AG09309 (cell line): ENCODE results near the gene COQ5.

Experiments used
- DNase-seq: peaks from one replicate; pipeline ENCODE4 v3.0.0-alpha.2; 2010; ENCODE audit warnings: low read depth
- H3K4me3 ChIP-seq: 2 replicates; pipeline ENCODE4 v1.5.1; 2011; ENCODE audit warnings: mild to moderate bottlenecking, low read depth, low read length, moderate library complexity; ENCODE audit not compliant: control insufficient read depth
- CTCF ChIP-seq: IDR thresholded peaks from 2 replicates; pipeline ENCODE4 v1.5.1; 2011; ENCODE audit warnings: mild to moderate bottlenecking, low read depth, low read length, inconsistent platforms; ENCODE audit not compliant: insufficient read depth, control insufficient read depth; ENCODE audit errors: missing control alignments

The COQ5 gene

GRCh38 chr12:120557589-120557988, 28.6 kb upstream of the COQ5 start:
- DNase-seq, result no peak
- H3K4me3 ChIP-seq, result no peak overlapping the region
- TF ChIP-seq CTCF, result no peak

GRCh38 chr12:120554678-120555077, 25.7 kb upstream of the COQ5 start:
- DNase-seq, result no peak
- TF ChIP-seq CTCF, result no peak
- no peak overlapping the region for H3K4me3 ChIP-seq

- no peak for DNase-seq
- H3K4me3 ChIP-seq, result no peak overlapping the region
- TF ChIP-seq CTCF, result no peak
These were observed 17.1 kb upstream of the COQ5 start for GRCh38 chr12:120546050-120546386.

GRCh38 chr12:120544691-120545090, 15.7 kb upstream of the COQ5 start:
- DNase-seq, result no peak
- no peak overlapping the region for H3K4me3 ChIP-seq
- no peak for TF ChIP-seq CTCF

GRCh38 chr12:120542166-120542565, 13.2 kb upstream of the COQ5 start:
- TF ChIP-seq CTCF, result no peak
- no peak overlapping the region for H3K4me3 ChIP-seq
- no peak for DNase-seq

GRCh38 chr12:120540445-120540844, 11.5 kb upstream of the COQ5 start:
- no peak overlapping the region for H3K4me3 ChIP-seq
- TF ChIP-seq CTCF, result no peak
- DNase-seq, result peak; percentile 63

- no peak overlapping the region for H3K4me3 ChIP-seq
- no peak for TF ChIP-seq CTCF
- no peak for DNase-seq
These were observed 10.3 kb upstream of the COQ5 start for GRCh38 chr12:120539303-120539702.
